Subcutaneous adipose tissue (tissue), 4 donors: ENCODE results near the gene CEP76. TPM values are rescaled to one million over a fixed set of nuclear protein-coding genes. Genes with fewer than 3 reads are reported as not detected.

ENCODE experiments used
- CTCF ChIP-seq: fragments of 450-650 bp; IDR thresholded peaks from one replicate; pipeline ENCODE4 v1.5.1; 2016; ENCODE audit warnings: low read depth, mild to moderate bottlenecking, control low read depth, antibody characterized with exemption, moderate library complexity
- total RNA-seq, 4 donors: library from RNA; depleted of rRNA; stranded (reverse); fragments of >200 nt; gene quantifications; one replicate each; pipeline ENCODE4 v1.1.0, GENCODE V29; 2016

CEP76 gene
- total RNA-seq, 4 donors from 2014 or later, result 5.1 to 13.0 (median 6.5) TPM

DNA sequence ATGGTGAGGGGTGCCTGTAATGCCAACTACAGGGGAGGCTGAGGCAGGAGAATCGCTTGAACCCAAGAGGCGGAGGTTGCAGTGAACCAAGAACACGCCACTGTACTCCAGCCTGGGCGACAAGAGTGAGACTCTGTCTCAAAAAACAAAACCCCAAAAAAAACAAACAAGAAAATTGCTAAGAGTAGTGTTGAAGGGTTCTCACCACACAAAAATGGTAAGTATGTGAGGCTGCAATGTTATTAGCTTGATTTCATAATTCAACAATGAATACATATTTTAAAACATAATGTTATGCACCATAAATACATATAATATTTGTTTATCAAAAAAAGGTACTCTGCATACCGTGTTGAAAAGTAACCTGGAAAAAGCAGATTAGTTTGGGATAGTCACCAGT, 46.1 kb upstream of the CEP76 start:
- TF ChIP-seq CTCF, result no peak

GRCh38 chr18:12747530-12748315, 45.2 kb upstream of the CEP76 start:
- TF ChIP-seq CTCF, result no peak

DNA sequence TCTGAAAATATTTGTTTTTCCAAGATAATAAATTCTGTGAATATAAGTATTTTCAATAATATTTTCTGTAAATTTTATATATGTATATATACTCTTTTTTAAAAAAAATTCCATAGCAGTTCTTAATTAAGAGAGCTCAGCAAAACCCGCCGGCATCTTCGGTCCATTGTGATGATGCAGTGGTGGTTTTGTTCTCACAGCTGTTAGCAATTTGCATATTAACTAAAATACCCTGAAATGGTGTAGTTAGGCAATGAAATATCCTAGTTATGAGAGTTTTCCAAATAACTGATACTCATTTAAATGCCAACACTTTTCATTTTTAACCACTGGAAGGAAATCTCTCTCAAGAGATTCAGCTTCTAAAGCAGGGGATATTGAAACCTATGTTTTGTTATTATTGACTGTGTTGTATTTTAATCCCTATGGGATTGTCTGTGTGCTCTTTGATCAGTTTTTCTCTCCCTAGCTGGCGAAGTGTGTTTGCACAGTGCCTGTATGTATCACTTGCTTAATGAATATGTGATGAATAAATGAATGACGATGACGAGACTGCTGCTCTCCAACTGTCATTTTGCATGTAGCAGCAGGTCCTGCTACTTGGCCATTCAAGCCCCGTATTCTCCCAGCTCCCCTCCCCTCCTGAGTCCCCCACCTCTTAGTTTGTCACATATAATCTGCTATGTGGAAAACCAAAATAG, 42.7 kb upstream of the CEP76 start:
- TF ChIP-seq CTCF, result no peak

DNA sequence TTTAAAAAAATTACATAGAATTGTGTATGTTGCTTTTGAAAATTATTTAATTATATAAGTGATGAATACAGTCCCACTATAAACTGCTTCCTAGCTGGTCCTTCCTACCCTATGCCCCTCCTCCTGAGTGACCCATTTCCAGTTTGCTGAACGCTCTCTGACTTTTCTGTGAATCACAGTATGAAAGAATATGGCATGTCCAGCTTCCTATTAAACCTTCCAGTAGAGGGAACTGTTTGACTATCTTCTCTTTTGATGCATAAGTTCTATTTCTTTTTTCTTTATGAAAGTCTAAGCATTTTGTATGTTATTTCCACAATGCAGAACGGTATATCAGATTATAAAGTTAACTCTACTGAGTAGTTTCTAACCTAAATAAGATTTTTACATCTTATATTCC, 41.6 kb upstream of the CEP76 start:
- no peak for TF ChIP-seq CTCF

- TF ChIP-seq CTCF, result no peak
Measured at GRCh38 chr18:12742453-12742852, 39.9 kb upstream of the CEP76 start.

DNA sequence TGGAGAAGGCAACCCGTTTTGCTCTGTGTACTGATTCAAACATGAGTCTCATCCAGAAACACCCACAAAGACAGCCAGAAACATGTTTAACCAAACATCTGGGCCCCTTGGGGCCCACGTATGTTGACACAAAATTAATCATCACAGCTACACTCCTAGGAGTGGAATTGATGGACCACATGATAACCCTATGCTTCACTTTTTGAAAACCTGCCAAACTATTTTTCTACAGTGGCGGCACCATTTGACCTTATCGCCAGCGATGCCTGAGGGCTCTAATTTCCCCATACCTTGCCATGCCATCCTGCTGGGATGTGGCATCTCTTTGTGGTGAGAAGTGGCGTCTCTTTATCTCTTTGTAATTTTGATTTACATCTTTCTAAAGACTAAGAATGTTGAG, 38.8 kb upstream of the CEP76 start:
- no peak for TF ChIP-seq CTCF

- TF ChIP-seq CTCF, result no peak
Measured at GRCh38 chr18:12737243-12737902, 34.9 kb upstream of the CEP76 start.
